Left lobe of liver (tissue), 2 donors: Measurements from ENCODE around the gene HMCES. TPM values are rescaled to one million over a fixed set of nuclear protein-coding genes. Genes with fewer than 3 reads are reported as not detected.
"Not testable (repeated sequence)": the region's sequence is repeated elsewhere in the genome, so short reads cannot be mapped to it uniquely, and the experiment has no call there.

Experiments used
- ATAC-seq: fragments of 200-7000 bp; cut with Tn5 transposase; one replicate; pipeline ENCODE4 v1.9.1; 2020; ENCODE audit warnings: mild to moderate bottlenecking, moderate library complexity
- DNase-seq: peaks from one replicate; pipeline ENCODE4 v3.0.0-alpha.2; 2020; ENCODE audit warnings: low spot score
- total RNA-seq: library from RNA; stranded (reverse); gene quantifications from one replicate; pipeline ENCODE4 v1.2.1, GENCODE V29; 2021
- donor health status: DM: no; HTN: no; CAD: no; lungs with moderate emphysema.
- donor health status: DM: no; HTN: yes; CAD: no.

Gene HMCES
- total RNA-seq, 1 donor from 2014 or later, result 19.1 TPM

- ATAC-seq, result no peak
- no peak for DNase-seq
These were observed 38.5 kb downstream of the HMCES start for GRCh38 chr3:129317014-129317771.

- DNase-seq, result no peak
- no peak for ATAC-seq
These were observed 39.2 kb downstream of the HMCES start for GRCh38 chr3:129317848-129318247.

GRCh38 chr3:129318921-129319320 lies 40.3 kb downstream of the HMCES start:
- DNase-seq, result no peak
- no peak for ATAC-seq

- no peak for ATAC-seq
These were observed 41.6 kb downstream of the HMCES start for GRCh38 chr3:129320261-129320660.

GRCh38 chr3:129320825-129321487 lies 42.3 kb downstream of the HMCES start:
- DNase-seq, result no peak
- no peak for ATAC-seq

More at GRCh38 chr3:129320261-129320660, 41.6 kb downstream of the HMCES start:
- no peak for DNase-seq

- ATAC-seq, result no peak
- DNase-seq, result no peak
These were observed 43.2 kb downstream of the HMCES start for GRCh38 chr3:129321887-129322286.

- peak; percentile 70 for DNase-seq
- ATAC-seq, result peak; percentile 90
These were observed 45.1 kb downstream of the HMCES start for GRCh38 chr3:129323651-129324294.

GRCh38 chr3:129324855-129325254 lies 46.2 kb downstream of the HMCES start:
- DNase-seq, result no peak
- ATAC-seq, result no peak

- ATAC-seq, result no peak
These were observed 46.7 kb downstream of the HMCES start for GRCh38 chr3:129325383-129325782.

GRCh38 chr3:129326138-129326537 lies 47.5 kb downstream of the HMCES start:
- no peak for ATAC-seq
- DNase-seq, result no peak

More at GRCh38 chr3:129325383-129325782, 46.7 kb downstream of the HMCES start:
- DNase-seq, result no peak

GRCh38 chr3:129326595-129326994 lies 47.9 kb downstream of the HMCES start:
- DNase-seq (no peak), ATAC-seq (no peak)

GRCh38 chr3:129327510-129327909 lies 48.8 kb downstream of the HMCES start:
- no peak for DNase-seq
- no peak for ATAC-seq

- ATAC-seq, result no peak
These were observed 51.2 kb downstream of the HMCES start for GRCh38 chr3:129329858-129330257.

GRCh38 chr3:129330409-129330808 lies 51.7 kb downstream of the HMCES start:
- no peak for ATAC-seq
- no peak for DNase-seq

More at GRCh38 chr3:129329858-129330257, 51.2 kb downstream of the HMCES start:
- no peak for DNase-seq

- DNase-seq (no peak), ATAC-seq (no peak)
These were observed 55.2 kb downstream of the HMCES start for GRCh38 chr3:129333891-129334290.

- DNase-seq, result peak; percentile 63
- peak; percentile 96 for ATAC-seq
These were observed 57.5 kb downstream of the HMCES start for GRCh38 chr3:129336093-129336706.

GRCh38 chr3:129337719-129338118 lies 59.0 kb downstream of the HMCES start:
- ATAC-seq, DNase-seq: not testable (repeated sequence)

GRCh38 chr3:129339186-129339585 lies 60.5 kb downstream of the HMCES start:
- not testable (repeated sequence) for ATAC-seq, DNase-seq

- ATAC-seq, DNase-seq: not testable (repeated sequence)
These were observed 61.2 kb downstream of the HMCES start for GRCh38 chr3:129339833-129340232.

- ATAC-seq (peak; percentile 34), DNase-seq (no peak)
These were observed 62.9 kb downstream of the HMCES start for GRCh38 chr3:129341331-129342141.
